Loucy (cell line): ENCODE measurements around the gene STAC2.

ENCODE experiments used
- H2AFZ ChIP-seq: fragments of 200-600 bp; sonication (generic); 2 replicates; pipeline ENCODE4 v1.6.0; 2016; ENCODE audit warnings: antibody characterized with exemption, mild to moderate bottlenecking, low read length, moderate library complexity
- H3F3A ChIP-seq: fragments of 200-600 bp; 2 replicates; pipeline ENCODE4 v1.6.0; 2016; ENCODE audit warnings: antibody characterized with exemption, low read depth, mild to moderate bottlenecking
- H3K27me3 ChIP-seq: fragments of 200-600 bp; sonication (generic); 2 replicates; pipeline ENCODE4 v1.6.1; 2014; ENCODE audit warnings: low read length, mild to moderate bottlenecking; ENCODE audit not compliant: insufficient read depth, poor library complexity, severe bottlenecking
- H3K36me3 ChIP-seq: fragments of 200-600 bp; sonication (generic); 2 replicates; pipeline ENCODE4 v1.6.1; 2016; ENCODE audit warnings: low read length; ENCODE audit not compliant: insufficient read depth
- H3K4me1 ChIP-seq: fragments of 200-600 bp; sonication (generic); 2 replicates; pipeline ENCODE4 v1.5.1; 2014; ENCODE audit warnings: low read length, mild to moderate bottlenecking; ENCODE audit not compliant: insufficient read depth, poor library complexity, severe bottlenecking
- H3K4me2 ChIP-seq: fragments of 200-600 bp; sonication (generic); 2 replicates; pipeline ENCODE4 v1.6.0; 2014; ENCODE audit warnings: antibody characterized with exemption, low read length, low read depth, mild to moderate bottlenecking; ENCODE audit not compliant: poor library complexity, severe bottlenecking
- H3K4me3 ChIP-seq: fragments of 200-600 bp; sonication (generic); 2 replicates; pipeline ENCODE4 v1.5.1; 2014; ENCODE audit warnings: low read length, mild to moderate bottlenecking, mixed read lengths; ENCODE audit not compliant: poor library complexity, severe bottlenecking
- H3K79me2 ChIP-seq: fragments of 200-600 bp; sonication (generic); 2 replicates; pipeline ENCODE4 v1.6.1; 2014; ENCODE audit warnings: low read length; ENCODE audit not compliant: insufficient read depth
- H3K9ac ChIP-seq: fragments of 200-600 bp; sonication (generic); 2 replicates; pipeline ENCODE4 v1.6.0; 2014; ENCODE audit warnings: mild to moderate bottlenecking, low read depth, low read length, moderate library complexity; ENCODE audit not compliant: poor library complexity, severe bottlenecking
- H3K9me2 ChIP-seq: fragments of 200-600 bp; sonication (generic); replicated peaks from 2 replicates; pipeline ENCODE4 v1.6.1; 2016; ENCODE audit warnings: low read depth, low read length, mixed read lengths
- H3K9me3 ChIP-seq: fragments of 200-600 bp; sonication (generic); 2 replicates; pipeline ENCODE4 v1.6.1; 2014; ENCODE audit warnings: mild to moderate bottlenecking, antibody characterized with exemption, low read length, low read depth; ENCODE audit not compliant: insufficient read depth
- H4K20me1 ChIP-seq: fragments of 200-600 bp; sonication (generic); 2 replicates; pipeline ENCODE4 v1.6.0; 2014; ENCODE audit warnings: antibody characterized with exemption, low read length, mild to moderate bottlenecking; ENCODE audit not compliant: insufficient read depth, poor library complexity, severe bottlenecking
- EZH2phosphoT487 ChIP-seq: fragments of 200-600 bp; IDR thresholded peaks from 2 replicates; pipeline ENCODE4 v1.6.1; 2018; ENCODE audit warnings: antibody characterized with exemption, mild to moderate bottlenecking, moderate library complexity, borderline replicate concordance
- TF ChIP-seq, protein P1 (sequence below): fragments of 200-600 bp; sonication (generic); conservative IDR thresholded peaks from 2 replicates; pipeline ENCODE4 v1.5.1; 2014; ENCODE audit warnings: mild to moderate bottlenecking, antibody characterized with exemption, low read length

STAC2 gene

DNA sequence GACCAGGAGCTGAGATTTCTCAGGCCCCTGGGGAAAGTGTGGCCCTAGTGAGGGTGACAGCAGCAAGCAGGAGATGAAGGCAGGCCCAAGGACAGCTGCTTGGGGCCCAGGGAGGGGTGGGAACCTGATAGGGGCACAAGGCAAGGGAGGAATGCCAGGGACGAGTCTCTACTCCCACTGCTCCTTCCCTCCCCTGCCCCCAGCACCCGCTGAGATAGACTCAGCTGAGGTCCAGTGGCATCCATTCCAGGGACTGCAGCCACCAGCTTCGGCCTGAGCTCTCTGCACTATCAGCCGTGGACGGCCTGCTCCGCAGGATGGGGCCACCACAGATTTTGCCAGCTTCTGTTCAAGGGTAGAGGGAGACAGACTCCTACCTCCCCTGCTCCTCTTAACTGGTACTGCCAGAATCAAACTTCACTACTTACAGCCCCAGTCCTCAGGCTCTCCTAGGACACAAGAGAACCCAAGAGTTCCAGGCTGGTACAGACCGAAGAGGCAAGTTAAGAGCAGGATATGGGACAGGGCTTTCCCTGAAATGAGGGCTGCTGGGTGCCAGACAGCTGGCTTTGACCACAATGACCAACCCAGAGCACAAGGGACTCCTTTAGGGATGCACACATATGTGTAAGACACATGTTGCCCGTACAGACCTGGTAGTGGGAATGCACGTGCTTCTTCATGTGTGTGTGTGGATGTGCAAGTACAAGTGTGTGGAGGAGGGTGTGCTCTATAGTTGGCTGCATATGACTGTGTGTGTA is 33.8 kb downstream of the STAC2 start:
- peaks cover 40% of the 10 kb centered on the region for H3K4me1 ChIP-seq
- H3K9me3 ChIP-seq: no peaks in the 10 kb centered on the region
- H3K9me2 ChIP-seq: no peaks in the 10 kb centered on the region
- H3K79me2 ChIP-seq: peaks cover 53% of the 10 kb centered on the region
- H3K36me3 ChIP-seq: peaks cover 39% of the 10 kb centered on the region; the same call in 1 of the 2 replicates
- no peak for TF ChIP-seq EZH2phosphoT487
- TF ChIP-seq, protein P1, sequence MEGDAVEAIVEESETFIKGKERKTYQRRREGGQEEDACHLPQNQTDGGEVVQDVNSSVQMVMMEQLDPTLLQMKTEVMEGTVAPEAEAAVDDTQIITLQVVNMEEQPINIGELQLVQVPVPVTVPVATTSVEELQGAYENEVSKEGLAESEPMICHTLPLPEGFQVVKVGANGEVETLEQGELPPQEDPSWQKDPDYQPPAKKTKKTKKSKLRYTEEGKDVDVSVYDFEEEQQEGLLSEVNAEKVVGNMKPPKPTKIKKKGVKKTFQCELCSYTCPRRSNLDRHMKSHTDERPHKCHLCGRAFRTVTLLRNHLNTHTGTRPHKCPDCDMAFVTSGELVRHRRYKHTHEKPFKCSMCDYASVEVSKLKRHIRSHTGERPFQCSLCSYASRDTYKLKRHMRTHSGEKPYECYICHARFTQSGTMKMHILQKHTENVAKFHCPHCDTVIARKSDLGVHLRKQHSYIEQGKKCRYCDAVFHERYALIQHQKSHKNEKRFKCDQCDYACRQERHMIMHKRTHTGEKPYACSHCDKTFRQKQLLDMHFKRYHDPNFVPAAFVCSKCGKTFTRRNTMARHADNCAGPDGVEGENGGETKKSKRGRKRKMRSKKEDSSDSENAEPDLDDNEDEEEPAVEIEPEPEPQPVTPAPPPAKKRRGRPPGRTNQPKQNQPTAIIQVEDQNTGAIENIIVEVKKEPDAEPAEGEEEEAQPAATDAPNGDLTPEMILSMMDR: no peak
- H3K27me3 ChIP-seq: no peaks in the 10 kb centered on the region
- H3F3A ChIP-seq: no peaks in the 10 kb centered on the region
- H2AFZ ChIP-seq: no peak overlapping the region
- H4K20me1 ChIP-seq: peaks cover 42% of the 10 kb centered on the region
- no peak overlapping the region for H3K9ac ChIP-seq
- H3K4me2 ChIP-seq: no peak overlapping the region
- no peak overlapping the region for H3K4me3 ChIP-seq

DNA sequence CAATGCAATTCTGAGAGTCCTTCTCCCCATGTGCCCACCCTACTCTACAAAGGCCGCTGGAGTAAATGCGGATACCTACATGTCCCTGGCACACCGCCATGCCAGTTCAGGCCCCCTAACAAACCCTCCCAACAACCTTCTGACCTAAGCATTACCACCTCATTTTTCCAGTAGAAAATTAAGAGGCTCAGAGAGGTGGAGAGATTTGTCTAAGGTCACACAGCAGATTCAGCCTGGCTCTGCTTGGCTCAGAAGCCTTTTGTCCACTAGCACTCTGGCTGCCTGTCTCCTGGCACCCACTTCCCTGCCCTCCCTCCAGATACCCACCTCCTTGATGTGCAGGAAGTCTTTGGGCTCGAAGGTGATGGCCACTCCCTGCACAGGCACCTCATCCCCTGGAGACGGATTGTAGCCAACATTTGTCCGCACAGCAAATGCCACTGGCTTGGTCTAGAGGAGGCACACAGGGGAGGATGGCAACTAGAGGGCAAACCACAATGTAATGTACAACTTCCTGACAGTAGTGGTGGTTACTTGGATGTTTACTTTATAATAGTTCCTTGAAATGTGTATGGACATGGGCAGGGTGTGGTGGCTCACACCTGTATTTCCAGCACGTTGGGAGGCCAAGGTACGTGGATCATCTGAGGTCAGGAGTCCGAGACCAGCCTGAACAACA is 38.5 kb downstream of the STAC2 start:
- no peak overlapping the region for H2AFZ ChIP-seq
- no peaks in the 10 kb centered on the region for H4K20me1 ChIP-seq
- no peak overlapping the region for H3K4me2 ChIP-seq
- peaks cover 7% of the 10 kb centered on the region; the same call in 1 of the 2 replicates for H3K79me2 ChIP-seq
- no peaks in the 10 kb centered on the region for H3K9me2 ChIP-seq
- no peaks in the 10 kb centered on the region for H3K27me3 ChIP-seq
- no peak overlapping the region for H3K9ac ChIP-seq
- H3K9me3 ChIP-seq: no peaks in the 10 kb centered on the region
- no peak overlapping the region for H3K4me3 ChIP-seq
- peaks cover 69% of the 10 kb centered on the region; the same call in 1 of the 2 replicates for H3K36me3 ChIP-seq
- no peak for TF ChIP-seq EZH2phosphoT487
- TF ChIP-seq, protein P1: no peak
- no peaks in the 10 kb centered on the region for H3F3A ChIP-seq
- H3K4me1 ChIP-seq: peaks cover 7% of the 10 kb centered on the region

DNA sequence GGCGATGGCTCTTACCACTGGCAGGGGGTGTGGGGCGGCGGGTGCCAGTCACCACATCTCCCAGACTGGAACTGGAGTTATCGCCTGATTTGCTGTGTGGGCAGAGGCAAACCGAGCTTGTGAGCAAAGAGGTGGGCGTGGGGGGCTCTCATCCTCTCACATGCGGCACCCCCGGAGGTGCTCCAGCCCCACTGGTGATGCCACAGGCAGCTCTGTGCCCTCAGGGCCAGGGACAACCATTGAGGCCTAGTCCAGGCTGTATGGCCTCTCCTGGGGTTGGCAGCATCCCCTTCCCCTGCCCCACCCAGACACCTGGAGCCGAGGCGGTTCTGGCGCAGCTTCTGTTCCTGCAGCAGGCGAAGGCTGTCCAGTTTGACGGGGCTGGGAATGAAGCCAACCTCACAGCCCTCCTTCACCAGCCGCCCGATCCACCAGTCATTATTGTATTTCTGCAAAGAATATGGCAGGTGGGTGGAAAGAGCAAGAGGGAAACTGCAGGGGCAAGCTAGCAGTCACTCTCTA is 39.2 kb downstream of the STAC2 start:
- Histone ChIP-seq H3K4me1 (peaks cover 7% of the 10 kb centered on the region), H3K4me3 (no peak overlapping the region), H3K27me3 (no peaks in the 10 kb centered on the region), H3F3A (no peaks in the 10 kb centered on the region), H2AFZ (no peak overlapping the region), H4K20me1 (no peaks in the 10 kb centered on the region), H3K9me3 (no peaks in the 10 kb centered on the region), H3K79me2 (peaks cover 3% of the 10 kb centered on the region; the same call in 1 of the 2 replicates), H3K9ac (no peak overlapping the region), H3K9me2 (no peaks in the 10 kb centered on the region), H3K4me2 (no peak overlapping the region), H3K36me3 (peaks cover 62% of the 10 kb centered on the region; the same call in 1 of the 2 replicates)
- no peak for TF ChIP-seq EZH2phosphoT487
- TF ChIP-seq, protein P1: no peak
